NCI-H345 treated with DMSO at 0.1 percent for 48 hours (cell line): ENCODE results near the gene GDPGP1.
A peak's percentile ranks its signal among the peaks of the same experiment; 100 is the strongest.

ENCODE experiments used
- DNase-seq: peaks from one replicate; lab custom pipeline; 2025; ENCODE audit not compliant: unreplicated experiment; lab: John Stamatoyannopoulos, UW

The GDPGP1 gene

DNA sequence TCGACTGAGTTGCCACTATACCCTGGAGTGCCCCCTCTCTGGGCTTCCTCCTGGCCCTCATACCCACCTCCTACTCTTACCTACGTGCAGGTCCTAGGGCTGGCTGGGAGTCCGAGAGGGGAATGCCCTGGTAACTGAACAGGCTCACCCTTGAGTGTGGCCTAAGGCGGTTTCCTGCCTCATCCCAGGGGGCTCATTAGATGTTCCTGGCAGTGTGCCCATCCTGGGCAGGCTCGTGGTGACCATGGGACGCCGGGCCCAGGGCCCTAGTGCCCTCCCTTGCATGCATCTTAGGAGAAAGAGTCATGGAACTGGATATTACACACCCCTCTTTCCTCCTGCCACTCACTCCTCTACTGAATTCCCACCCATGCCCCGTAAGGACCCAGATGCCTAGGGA is 30.1 kb upstream of the GDPGP1 start:
- DNase-seq, result peak; percentile 12

DNA sequence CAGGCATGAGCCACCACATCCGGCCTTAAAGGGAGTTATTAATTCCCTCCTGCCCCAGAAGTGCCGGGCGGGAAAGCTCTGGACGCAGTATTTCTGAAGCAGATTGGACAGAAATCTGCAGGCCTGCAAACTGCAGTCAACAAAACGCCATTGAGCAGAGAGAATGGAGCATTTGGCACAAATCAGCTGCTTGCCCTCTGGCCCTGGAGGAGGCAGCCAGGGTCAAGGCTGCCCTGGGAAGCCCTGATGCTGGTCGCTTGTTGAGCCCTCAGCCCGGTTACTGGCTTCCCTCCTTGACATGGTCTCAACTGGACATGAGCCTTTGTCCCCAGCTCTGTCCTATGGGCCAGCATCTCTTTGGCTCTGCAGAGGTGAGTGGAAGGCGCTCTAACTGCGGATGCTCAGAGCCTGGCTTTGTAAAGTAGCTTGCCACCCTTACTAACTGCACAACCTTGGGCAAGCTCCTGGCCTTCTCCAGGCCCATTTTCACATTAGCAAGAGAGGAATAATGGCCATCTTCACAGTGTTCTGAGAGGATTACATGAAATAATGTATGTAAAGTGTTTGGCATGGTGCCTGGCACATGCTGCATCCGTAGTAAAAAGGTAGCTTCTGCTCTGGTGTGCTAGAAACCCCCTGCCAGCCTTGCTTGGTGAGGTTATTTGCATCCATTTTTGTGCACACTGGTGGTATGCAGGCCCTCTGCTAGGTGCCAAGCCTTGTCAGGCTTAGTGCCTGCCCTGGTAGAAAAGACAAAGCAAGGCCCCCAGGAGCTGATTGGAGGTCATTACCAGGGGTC is 28.8 kb upstream of the GDPGP1 start:
- peak; percentile 6 for DNase-seq

DNA sequence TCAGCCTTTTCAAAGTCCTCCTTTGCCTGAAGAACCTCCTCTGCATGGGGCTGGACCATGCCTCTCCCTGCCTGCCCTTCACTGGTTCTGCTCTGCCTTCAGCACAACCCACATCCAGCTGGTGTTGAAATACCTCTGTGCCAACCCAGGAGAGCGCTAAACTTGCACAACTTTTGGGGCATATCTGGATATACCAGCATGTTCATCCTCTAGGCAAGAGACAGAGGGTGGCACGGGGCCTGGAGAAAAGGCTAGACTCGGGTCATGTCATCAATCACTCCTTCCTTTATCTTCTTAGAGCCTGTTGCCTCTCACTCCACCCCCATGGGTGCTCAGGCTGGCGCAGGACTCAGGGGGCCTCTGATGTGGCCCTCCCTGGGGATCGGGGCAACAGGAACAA is 28.1 kb upstream of the GDPGP1 start:
- no peak for DNase-seq

DNA sequence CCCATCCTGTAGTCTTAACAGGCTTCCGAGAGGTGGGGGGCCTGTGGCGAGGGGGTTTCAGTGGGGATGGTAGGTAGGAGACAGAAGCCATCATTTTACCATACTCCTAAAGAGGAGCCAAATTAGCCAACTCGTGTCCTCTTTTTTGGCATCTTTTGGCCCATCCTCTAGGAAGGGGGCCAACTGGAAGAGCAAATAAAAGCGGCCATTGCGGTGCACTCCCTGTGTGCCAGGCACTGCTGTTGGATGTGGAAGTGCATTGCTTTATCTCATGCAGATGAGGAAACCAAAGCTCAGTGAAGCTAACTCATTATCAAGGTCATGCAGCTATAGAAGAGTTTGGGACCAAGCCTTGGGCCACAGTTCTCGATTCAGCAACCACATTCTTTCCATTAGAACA is 26.8 kb upstream of the GDPGP1 start:
- no peak for DNase-seq

DNA sequence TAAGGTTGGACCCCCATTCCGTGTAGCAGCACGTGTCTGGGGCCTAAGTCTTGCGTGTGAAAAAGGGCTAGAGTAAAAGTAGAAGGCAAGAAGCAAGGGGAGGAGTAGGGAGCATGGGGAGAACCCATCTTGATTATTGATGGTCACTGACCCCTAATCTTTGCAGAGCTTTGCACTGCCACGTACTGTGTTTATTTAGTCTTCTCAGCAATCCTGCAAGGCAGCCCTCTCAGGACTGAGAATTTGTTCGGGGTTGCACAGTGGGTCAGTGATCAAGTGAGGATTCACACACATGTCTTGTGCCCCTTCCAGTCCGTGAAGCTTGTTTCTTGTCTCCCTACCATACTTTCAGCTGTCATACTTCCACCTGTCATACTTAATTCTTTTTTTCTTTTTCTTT is 25.7 kb upstream of the GDPGP1 start:
- no peak for DNase-seq

DNA sequence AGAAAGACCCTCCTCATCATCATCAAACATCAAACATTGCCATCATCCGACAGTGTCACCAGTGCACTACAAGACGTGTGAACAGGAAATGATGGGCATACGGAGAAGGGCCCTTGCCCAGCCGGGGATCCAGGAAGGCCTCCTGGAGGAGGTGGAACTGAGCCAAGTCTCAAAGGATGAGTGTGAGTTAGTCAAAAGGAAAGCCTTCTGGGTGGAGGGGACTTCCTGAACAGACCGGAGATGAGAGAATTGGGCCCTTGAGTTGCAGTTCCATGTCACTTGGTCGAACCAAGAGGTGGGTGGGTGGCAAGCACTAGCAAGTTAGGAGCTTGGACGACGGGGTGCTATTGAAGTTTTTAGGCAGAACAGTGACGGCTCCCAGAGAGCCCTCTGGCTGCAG is 24.4 kb upstream of the GDPGP1 start:
- no peak for DNase-seq

DNA sequence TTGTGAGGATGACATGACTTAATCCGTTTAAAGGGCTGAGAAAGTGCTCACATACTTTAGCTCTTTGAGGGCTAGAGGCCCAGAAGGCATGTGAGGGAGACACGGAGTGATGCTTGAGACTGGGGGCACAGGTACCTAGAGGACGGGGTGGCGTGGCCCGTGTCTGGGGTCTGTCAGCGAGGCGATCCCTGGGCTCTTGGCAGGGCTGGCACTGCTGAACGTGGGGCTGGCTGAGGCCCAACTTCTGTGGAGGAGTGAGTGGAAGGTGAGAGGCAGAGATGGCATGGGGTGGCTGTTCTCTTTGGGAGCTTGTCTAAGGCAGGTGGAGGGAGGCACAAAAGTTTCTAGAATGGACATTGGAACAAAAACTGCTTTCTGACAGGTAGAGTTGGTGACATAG is 23.4 kb upstream of the GDPGP1 start:
- no peak for DNase-seq

DNA sequence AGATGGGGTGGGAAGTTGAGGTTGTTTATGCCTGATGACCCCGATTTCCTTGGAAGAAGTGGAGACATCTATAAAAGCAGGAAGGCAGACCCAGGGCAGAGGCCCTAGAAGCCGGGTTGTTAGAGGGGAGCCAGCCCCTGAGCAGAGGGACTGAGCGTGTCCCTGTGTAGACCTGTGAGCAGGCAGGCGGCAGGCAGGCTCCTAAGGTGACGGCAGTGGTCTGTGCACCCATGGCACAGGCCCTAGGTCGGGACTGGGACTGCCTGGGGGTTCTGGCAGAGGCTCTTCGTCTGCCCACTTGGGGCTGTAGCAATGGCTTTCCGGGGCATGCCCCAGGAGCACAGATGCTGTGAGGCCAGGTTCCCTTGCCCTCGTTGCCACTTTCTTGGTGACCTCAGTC is 23.0 kb upstream of the GDPGP1 start:
- no peak for DNase-seq

DNA sequence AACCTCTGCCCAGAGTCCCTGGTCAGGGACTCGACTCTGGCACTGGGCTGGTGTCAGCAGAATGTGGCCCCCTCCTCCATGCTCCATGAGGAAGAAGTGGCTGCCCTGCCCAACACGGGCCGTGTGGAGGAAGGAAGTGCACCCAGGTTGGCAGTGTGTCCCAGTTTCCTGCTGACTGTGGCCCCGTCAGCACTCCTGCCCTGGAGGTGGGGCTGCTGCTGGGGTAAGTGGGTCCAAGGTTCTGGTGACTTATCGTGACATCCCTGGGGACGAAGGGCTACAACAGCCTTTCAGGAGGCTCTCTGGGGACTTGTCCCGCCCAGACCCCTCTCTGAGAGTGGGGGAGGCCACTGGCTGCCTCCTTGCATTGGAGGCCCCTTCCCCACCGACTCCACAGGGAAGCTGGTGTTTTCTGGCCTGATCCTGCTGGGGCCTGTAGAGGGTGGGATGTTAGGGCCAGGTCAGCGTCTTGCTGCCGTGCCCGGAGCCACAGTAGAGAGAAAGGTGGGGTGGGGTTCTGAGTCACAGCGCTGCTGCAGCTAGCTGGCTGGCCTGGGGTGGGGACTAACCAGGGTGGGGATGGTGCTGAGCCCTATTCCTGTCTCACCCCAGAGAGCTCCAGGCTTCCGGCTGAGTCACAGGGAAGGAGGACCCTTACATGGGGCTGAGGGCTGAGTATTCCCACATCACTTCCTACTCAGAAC is 22.4 kb upstream of the GDPGP1 start:
- no peak for DNase-seq

DNA sequence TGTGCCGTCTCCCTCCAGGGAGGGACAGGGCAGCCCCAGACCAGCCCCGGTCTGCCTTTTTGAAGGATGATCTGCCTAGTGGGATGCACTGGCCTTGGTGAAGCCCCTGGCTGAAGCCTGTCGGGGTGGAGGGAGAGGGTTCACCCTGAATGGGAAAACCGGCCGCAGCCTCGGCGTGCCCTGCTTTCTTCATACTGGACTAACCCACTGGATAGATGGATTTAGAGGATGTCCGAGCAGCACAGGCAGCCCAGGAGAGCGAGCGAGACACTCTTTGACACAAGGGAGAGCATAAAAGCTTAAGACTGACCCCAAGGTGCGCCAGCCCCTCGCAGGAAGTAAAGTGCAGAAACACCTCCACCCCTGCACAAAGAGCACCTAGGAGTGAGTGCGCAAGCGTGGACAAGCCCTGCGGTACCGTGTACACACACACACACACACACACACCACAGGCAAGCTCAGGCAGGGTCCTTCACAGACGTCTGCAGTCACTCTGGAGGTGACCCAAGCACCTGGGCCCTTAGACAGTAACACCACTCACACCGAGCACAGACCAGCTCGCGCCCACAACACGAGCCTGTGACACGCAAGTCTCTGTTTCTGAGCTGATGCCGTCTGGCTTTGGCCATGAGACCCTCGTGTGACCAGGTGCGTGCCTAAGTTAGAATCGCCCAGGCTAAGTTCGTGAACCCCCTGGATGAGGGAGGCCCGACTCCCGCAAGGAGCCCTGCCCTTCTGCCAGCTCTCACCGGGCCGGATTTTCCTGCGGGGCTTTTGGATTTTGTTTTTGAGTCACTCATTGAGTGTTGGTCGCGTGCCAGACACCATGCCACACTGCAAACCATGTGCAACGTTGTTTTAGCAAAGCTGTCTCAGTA is 21.5 kb upstream of the GDPGP1 start:
- DNase-seq, result no peak

DNA sequence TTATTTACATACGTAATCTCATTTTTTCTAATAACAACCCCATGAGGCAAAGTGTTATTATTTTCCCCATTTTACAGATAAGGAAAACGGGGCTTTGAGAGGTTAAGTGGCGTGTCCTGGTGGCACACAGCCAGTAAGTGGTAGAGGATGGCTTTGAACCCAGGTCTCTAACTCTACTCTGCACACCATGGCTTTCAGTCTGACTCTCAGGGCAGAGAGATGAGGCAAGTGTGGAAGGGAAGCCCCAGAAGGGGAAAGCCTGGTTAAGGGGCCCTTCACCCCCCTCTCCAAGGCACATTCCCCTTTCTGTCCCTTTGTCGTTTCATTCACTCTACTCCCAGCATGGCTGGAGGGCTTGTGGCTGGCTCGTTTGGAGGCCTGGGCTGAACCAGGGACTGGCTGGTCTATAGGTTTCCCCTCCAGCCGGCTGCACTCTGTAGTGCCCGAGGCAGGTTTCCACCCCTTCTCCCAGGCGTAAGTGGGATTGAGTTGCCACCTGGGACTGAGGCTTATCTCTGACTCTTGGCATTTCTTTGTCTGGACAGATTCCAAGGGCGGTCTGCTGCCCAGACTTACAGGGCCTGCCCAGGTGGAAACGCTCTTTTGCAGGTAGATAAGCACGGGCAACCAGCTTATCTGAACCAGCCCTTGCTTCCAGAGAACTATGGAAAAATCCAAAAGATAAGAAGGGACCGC is 20.7 kb upstream of the GDPGP1 start:
- no peak for DNase-seq

DNA sequence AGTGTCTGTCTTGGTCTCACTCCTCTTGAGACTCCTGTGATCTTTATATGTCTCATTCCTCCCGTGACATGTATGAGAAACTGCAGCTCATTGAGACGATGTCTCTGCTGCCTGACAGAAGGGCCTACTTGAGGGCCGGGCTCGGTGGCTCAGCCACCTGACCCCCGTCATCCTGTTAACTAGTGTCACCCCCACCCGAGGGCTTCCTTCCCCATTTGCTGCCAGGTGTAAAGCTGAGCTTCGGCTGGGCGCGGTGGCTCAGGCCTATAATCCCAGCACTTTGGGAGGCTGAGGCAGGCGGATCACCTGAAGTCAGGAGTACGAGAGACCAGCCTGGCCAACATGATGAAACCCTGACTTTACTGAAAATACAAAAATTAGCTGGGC is 20.2 kb upstream of the GDPGP1 start:
- no peak for DNase-seq

DNA sequence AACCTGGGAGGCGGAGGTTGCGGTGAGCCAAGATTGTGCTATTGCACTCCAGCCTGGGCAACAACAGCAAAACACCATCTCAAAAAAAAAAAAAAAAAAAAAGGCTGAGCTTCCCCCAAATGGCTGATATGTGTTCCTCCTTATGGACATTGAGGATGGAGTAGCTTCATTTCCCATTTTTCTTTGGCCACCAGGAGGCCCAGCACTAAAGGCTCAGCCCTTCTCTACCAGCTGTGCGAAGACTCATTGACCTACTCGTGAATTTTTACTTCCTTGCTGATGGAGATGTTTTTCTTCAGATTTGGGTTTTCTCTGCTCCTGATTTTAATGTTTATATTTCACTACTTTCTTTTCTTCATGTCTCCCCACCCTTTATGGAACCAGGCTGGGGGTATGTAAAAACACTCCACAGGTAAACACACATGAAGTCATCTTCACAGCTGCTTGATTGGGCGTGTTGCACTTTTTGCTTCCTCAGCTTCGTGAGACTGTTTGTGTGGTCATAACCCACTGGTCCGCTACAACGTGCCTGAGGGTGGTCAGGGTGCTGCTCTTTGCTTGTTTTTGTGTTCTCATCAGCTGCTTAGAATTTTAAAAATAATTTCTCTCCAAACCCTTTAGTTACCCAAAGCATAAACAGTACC is 19.3 kb upstream of the GDPGP1 start:
- no peak for DNase-seq

DNA sequence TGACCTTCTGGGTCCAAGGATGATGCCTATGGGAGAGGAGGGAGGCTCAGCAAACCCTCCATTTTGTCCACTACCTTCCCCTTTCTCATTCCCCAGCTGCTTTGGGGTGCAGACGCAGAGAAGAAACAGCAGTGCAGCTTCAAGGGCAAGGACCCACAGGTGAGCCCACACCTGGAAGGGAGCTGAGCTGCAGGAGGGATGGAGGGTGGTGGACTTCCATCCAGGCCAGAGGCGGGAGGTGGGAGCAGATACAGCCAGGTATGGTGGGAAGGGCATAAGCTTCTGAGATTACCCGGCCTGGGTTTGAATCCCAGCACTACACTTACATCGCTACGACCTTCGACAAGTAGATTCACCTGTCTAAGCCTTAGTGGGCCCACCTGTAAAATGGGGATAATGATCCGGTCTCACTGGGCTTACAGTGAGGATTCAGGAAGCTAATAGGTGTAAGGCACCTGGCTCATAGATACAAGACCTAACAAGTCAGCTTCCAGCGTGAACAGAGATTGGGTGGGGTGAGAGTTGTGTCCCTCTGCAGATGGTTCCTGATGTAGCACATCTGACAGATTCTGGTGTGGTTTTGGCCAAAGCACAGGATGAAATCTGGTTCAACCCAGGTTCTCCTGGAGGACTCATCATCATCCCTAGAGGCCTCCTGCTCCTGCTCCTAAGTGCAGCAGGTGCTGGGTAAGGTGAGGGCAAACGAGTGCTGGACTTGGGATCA is 16.2 kb upstream of the GDPGP1 start:
- DNase-seq, result no peak

DNA sequence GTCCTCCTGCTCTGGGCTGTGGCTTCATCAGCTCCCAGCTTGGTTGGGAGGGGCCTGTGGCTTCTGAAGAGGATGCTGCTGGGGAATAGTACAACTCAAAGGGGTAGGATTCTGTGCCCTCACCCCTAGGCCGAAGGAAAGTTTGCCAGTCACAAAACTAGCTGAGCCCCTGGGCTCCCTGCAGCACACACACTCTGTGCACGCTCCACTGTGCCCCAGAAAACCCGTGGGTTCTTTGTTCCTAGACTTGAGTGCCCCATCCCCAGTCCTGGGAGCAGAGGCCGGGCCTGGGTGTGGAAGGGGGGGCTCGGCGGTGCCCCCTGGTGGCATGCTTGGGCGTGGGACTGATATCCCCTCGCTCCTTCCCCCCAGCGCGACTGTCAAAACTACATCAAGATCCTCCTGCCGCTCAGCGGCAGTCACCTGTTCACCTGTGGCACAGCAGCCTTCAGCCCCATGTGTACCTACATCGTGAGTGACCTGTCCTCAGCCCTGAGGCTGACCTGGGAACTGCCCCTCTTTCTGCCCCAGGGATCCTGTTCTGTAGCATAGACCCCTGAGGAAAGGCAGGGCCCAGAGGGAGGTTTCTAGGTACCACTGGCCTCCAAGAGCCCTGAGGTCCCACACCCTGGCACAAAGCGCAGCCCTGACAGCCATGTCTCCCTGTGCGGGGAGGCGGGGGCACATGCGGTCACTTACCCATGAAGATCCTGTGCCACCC is 14.4 kb upstream of the GDPGP1 start:
- DNase-seq, result no peak

DNA sequence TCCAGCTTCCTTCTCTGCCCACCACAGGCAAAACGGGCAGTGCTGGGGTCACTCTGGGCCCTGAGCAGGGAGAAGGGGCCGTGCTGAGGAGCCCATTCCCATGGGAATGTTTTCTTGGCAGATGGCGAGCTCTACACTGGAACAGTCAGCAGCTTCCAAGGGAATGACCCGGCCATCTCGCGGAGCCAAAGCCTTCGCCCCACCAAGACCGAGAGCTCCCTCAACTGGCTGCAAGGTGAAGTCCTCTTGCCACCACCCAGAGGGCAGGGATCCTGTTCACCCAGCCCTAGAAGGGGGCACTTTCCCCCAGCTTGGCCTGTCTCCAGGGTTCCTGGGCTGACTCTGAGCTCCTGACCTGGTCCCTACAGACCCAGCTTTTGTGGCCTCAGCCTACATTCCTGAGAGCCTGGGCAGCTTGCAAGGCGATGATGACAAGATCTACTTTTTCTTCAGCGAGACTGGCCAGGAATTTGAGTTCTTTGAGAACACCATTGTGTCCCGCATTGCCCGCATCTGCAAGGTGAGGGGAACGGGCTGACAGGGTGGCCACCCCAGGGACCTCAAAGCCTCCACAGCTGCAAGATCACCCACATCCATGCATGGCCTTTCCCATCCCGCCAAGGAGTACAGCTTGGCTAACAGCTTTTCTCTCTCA is 12.6 kb upstream of the GDPGP1 start:
- peak; percentile 8 for DNase-seq

DNA sequence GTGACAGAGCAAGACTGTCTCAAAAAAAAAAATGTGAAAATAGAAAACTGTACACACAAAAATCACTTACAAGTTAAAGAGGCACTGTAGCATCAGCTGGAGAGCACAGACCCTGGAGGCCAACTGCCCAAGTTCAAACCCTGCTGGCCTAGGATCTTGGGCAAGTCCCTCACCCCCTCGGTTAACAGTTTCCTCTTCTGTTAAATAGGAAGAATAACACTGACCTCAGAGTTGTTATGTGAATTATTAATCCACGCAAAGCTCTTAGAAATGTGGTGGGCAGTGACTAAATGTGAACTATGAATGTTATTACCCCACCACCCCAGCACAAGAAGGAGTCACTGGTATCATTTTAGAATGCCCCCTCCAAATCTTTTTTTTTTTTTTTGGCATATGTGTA is 11.5 kb upstream of the GDPGP1 start:
- DNase-seq, result no peak

DNA sequence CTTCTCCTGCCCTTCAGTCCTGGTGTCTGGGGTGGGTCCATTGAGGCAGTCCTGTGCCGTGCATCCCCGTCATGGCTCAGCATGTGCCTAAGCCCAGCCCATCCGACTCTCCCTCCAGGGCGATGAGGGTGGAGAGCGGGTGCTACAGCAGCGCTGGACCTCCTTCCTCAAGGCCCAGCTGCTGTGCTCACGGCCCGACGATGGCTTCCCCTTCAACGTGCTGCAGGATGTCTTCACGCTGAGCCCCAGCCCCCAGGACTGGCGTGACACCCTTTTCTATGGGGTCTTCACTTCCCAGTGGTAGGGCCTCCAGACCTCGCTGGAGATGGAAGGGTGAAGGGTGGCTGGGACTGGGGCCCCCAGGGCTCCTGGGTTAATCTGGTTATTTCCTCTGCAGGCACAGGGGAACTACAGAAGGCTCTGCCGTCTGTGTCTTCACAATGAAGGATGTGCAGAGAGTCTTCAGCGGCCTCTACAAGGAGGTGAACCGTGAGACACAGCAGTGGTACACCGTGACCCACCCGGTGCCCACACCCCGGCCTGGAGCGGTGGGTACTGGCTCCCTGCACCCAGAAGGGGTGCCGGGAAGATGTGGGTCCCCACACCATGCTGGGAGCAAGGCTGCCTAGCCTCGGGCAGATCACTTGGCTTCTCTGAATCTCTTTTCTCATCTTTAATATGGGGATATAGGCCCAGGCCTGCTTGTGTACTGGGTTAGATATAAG is 10.4 kb upstream of the GDPGP1 start:
- DNase-seq, result no peak
